B cell (primary cell): ENCODE data around the gene NOTUM. TPM values are rescaled to one million over a fixed set of nuclear protein-coding genes. Genes with fewer than 3 reads are reported as not detected.

Experiments used
- polyA plus RNA-seq: library from polyadenylated mRNA; depleted of rRNA; stranded (reverse); fragments of >200 nt; gene quantifications from 2 replicates; pipeline ENCODE4 v1.2.3, GENCODE V29; 2012
- total RNA-seq, 2 donors: library from RNA; stranded (reverse); fragments of 120-200 nt in 1 of 2; gene quantifications; 1 replicate in 1 of 2; 2 replicates in 1 of 2; pipeline versions ENCODE4 v1.2.3 to v1.2.4, GENCODE V29; 2013 to 2022

NOTUM gene
- total and polyA plus RNA-seq, 2 donors (not counting 1 experiment from before 2014, with no cell fraction given) = not detected

Other genes starting within 250 kb of the NOTUM start
- gene SLC25A10, start 248.9 kb downstream of the NOTUM start, total RNA-seq = 5.0 and 6.5 TPM in 2 replicates
- gene SLC25A10, start 248.9 kb downstream of the NOTUM start, polyA plus RNA-seq = 2.9 and 3.9 TPM in 2 replicates
- gene GCGR, start 157.0 kb downstream of the NOTUM start, total RNA-seq = not detected in 2 replicates
- gene GCGR, start 157.0 kb downstream of the NOTUM start, polyA plus RNA-seq = not detected in 2 replicates
- 69.7 and 74.3 TPM in 2 replicates for gene MCRIP1, start 127.9 kb downstream of the NOTUM start, total RNA-seq
- gene MCRIP1, start 127.9 kb downstream of the NOTUM start, polyA plus RNA-seq = 59.2 and 84.0 TPM in 2 replicates
- not detected in 2 replicates for gene PPP1R27, start 126.1 kb downstream of the NOTUM start, total RNA-seq
- gene PPP1R27, start 126.1 kb downstream of the NOTUM start, polyA plus RNA-seq = not detected in 2 replicates
- gene P4HB, start 100.7 kb downstream of the NOTUM start, total RNA-seq = 191 and 197 TPM in 2 replicates
- gene P4HB, start 100.7 kb downstream of the NOTUM start, polyA plus RNA-seq = 37.4 and 42.5 TPM in 2 replicates
- 262 and 263 TPM in 2 replicates for gene ARHGDIA, start 89.8 kb downstream of the NOTUM start, total RNA-seq
- 510 and 744 TPM in 2 replicates for gene ARHGDIA, start 89.8 kb downstream of the NOTUM start, polyA plus RNA-seq
- 49.7 and 52.1 TPM in 2 replicates for gene ALYREF, start 69.6 kb downstream of the NOTUM start, total RNA-seq
- gene ALYREF, start 69.6 kb downstream of the NOTUM start, polyA plus RNA-seq = 102 and 128 TPM in 2 replicates
- gene ANAPC11, start 69.5 kb downstream of the NOTUM start, total RNA-seq = 39.5 and 43.3 TPM in 2 replicates
- gene ANAPC11, start 69.5 kb downstream of the NOTUM start, polyA plus RNA-seq = 110 and 120 TPM in 2 replicates
- gene NPB, start 58.9 kb downstream of the NOTUM start, total RNA-seq = 0.24 and 0.44 TPM in 2 replicates
- gene NPB, start 58.9 kb downstream of the NOTUM start, polyA plus RNA-seq = not detected in 2 replicates
- gene PCYT2, start 49.8 kb downstream of the NOTUM start, total RNA-seq = 34.2 and 34.9 TPM in 2 replicates
- 33.4 and 38.7 TPM in 2 replicates for gene PCYT2, start 49.8 kb downstream of the NOTUM start, polyA plus RNA-seq
- gene SIRT7, start 43.0 kb downstream of the NOTUM start, total RNA-seq = 82.7 and 83.2 TPM in 2 replicates
- gene SIRT7, start 43.0 kb downstream of the NOTUM start, polyA plus RNA-seq = 59.5 and 77.2 TPM in 2 replicates
- 27.9 and 29.0 TPM in 2 replicates for gene MAFG, start 33.5 kb downstream of the NOTUM start, total RNA-seq
- 11.4 and 29.8 TPM in 2 replicates for gene MAFG, start 33.5 kb downstream of the NOTUM start, polyA plus RNA-seq
- gene PYCR1, start 23.9 kb downstream of the NOTUM start, total RNA-seq = 3.7 and 4.4 TPM in 2 replicates
- 3.7 and 4.3 TPM in 2 replicates for gene PYCR1, start 23.9 kb downstream of the NOTUM start, polyA plus RNA-seq
- not detected in 2 replicates for gene MYADML2, start 14.0 kb downstream of the NOTUM start, total RNA-seq
- gene MYADML2, start 14.0 kb downstream of the NOTUM start, polyA plus RNA-seq = not detected in 2 replicates
- gene ASPSCR1, start 16.4 kb upstream of the NOTUM start, total RNA-seq = 46.7 and 50.4 TPM in 2 replicates
- gene ASPSCR1, start 16.4 kb upstream of the NOTUM start, polyA plus RNA-seq = 32.3 and 34.0 TPM in 2 replicates
- 26.7 and 37.0 TPM in 2 replicates for gene CENPX, start 61.7 kb upstream of the NOTUM start, total RNA-seq
- gene CENPX, start 61.7 kb upstream of the NOTUM start, polyA plus RNA-seq = 36.8 and 40.1 TPM in 2 replicates
- gene LRRC45, start 62.1 kb upstream of the NOTUM start, total RNA-seq = 16.3 and 19.4 TPM in 2 replicates
- 19.6 and 20.4 TPM in 2 replicates for gene LRRC45, start 62.1 kb upstream of the NOTUM start, polyA plus RNA-seq
- gene RAC3, start 70.5 kb upstream of the NOTUM start, total RNA-seq = 0.41 and 0.62 TPM in 2 replicates
- 1.1 and 2.0 TPM in 2 replicates for gene RAC3, start 70.5 kb upstream of the NOTUM start, polyA plus RNA-seq
- 63.9 and 70.7 TPM in 2 replicates for gene DCXR, start 76.5 kb upstream of the NOTUM start, total RNA-seq
- gene DCXR, start 76.5 kb upstream of the NOTUM start, polyA plus RNA-seq = 143 and 424 TPM in 2 replicates
- gene RFNG, start 90.6 kb upstream of the NOTUM start, total RNA-seq = 30.1 TPM in 2 replicates
- gene RFNG, start 90.6 kb upstream of the NOTUM start, polyA plus RNA-seq = 37.8 and 44.5 TPM in 2 replicates
- 79.5 and 80.5 TPM in 2 replicates for gene GPS1, start 90.7 kb upstream of the NOTUM start, total RNA-seq
- 105 and 124 TPM in 2 replicates for gene GPS1, start 90.7 kb upstream of the NOTUM start, polyA plus RNA-seq
- 109 and 112 TPM in 2 replicates for gene DUS1L, start 104.6 kb upstream of the NOTUM start, total RNA-seq
- gene DUS1L, start 104.6 kb upstream of the NOTUM start, polyA plus RNA-seq = 241 and 291 TPM in 2 replicates
- 35.6 and 36.8 TPM in 2 replicates for gene FASN, start 137.0 kb upstream of the NOTUM start, total RNA-seq
- 19.4 and 29.6 TPM in 2 replicates for gene FASN, start 137.0 kb upstream of the NOTUM start, polyA plus RNA-seq